ENCODE results near the gene CTNNB1. TPM values are rescaled to one million over a fixed set of nuclear protein-coding genes. Genes with fewer than 3 reads are reported as not detected.

Gene CTNNB1
- total and polyA plus RNA-seq, 2 of the 8 experiments (the other 6 are each of a cell fraction or from before 2014, with no cell fraction given), result 356 to 579 TPM

DNA sequence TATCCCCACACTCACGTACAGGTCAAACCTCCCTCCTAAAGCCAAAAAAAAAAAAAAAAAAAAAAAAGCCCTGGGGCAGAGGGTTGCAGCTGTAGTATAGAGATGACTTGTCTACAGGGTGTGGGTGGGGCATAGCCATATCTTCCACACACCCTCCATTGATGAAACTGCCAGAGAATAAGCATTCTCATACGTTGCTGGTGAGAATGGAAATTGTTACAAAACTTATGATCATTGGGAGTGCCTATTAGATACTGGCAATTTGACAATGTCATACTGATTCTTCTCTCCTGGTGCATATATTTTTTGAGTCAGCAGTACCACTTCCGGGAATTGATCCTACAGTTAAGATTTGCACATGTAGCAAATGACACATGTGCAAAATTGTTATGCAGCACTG, 11.0 kb upstream of the CTNNB1 start:
- H3K9me3 ChIP-seq (ENCODE audit: insufficient read depth in 2 of 2, low read depth in 1 of 2, low read length in 1 of 2), result no peaks in the 10 kb centered on the region
- no peaks in the 10 kb centered on the region for H3K27me3 ChIP-seq (replicated peaks in 1 of 4; ENCODE audit: control insufficient read depth in 3 of 4, extremely low read depth in 1 of 4, insufficient read depth in 3 of 4, low read length in 3 of 4)
- POLR2A ChIA-PET (ENCODE audit: partially characterized antibody), result interaction anchor here (1.2 kb wide), 1 partner anchor 11 kb away, joined by 5 read pairs; the partner anchor contains the start of gene CTNNB1
- no peaks in the 10 kb centered on the region; a peak in 1 of 7 replicates for H3K4me1 ChIP-seq (replicated peaks in 1 of 4; ENCODE audit: control insufficient read depth in 3 of 4, insufficient read depth in 4 of 4, low read length in 3 of 4)
- H2BK15ac ChIP-seq (ENCODE audit: low read length), result no peak overlapping the region
- no peak overlapping the region for H3K27ac ChIP-seq (ENCODE audit: low read depth, low read length)
- H3K36me3 ChIP-seq (ENCODE audit: control insufficient read depth in 2 of 4, insufficient read depth in 4 of 4, low read length in 3 of 4), result no peaks in the 10 kb centered on the region
- no peak overlapping the region for H2BK12ac ChIP-seq (ENCODE audit: low read depth, low read length)
- no peak overlapping the region for H2BK20ac ChIP-seq (ENCODE audit: low read length)
- 85% methylated on average over 3 of the region's 3 CpGs; no CpG with 5 or more reads in 1 of the 2 experiments for WGBS, 2 experiments (ENCODE audit: extremely low coverage in 1 of 2, insufficient coverage in 1 of 2, insufficient read length in 1 of 2, insufficient replicate concordance in 2 of 2, low coverage in 1 of 2, low lambda C conversion rate in 2 of 2, missing lambda C conversion rate in 1 of 2)
- FAIRE-seq, result no peak
- H2BK120ac ChIP-seq (replicated peaks; ENCODE audit: low read depth, low read length), result no peak overlapping the region
- DNase-seq (ENCODE audit: low read depth in 1 of 2, low spot score in 2 of 2), result no peak
- H3K18ac ChIP-seq (ENCODE audit: extremely low read depth, low read length), result no peak overlapping the region
- H3K4ac ChIP-seq (replicated peaks; ENCODE audit: insufficient read length, low read depth, low read length), result no peak overlapping the region
- H2AFZ ChIP-seq (ENCODE audit: low read length), result no peak overlapping the region
- no peak overlapping the region for H4K5ac ChIP-seq (ENCODE audit: insufficient read length, low read depth, low read length)
- H3K56ac ChIP-seq (replicated peaks; ENCODE audit: insufficient read length, low read depth, low read length), result no peak overlapping the region
- H4K20me1 ChIP-seq (replicated peaks in 1 of 2; ENCODE audit: control insufficient read depth in 1 of 2, insufficient read depth in 2 of 2, low read length in 2 of 2), result no peaks in the 10 kb centered on the region
- no peak for TF ChIP-seq SP1 (IDR thresholded peaks at IDR 0.05; ENCODE audit: low read depth, low read length)
- no peak overlapping the region for H4K8ac ChIP-seq (ENCODE audit: extremely low read depth, insufficient read depth, low read length)
- no peak overlapping the region for H3K9ac ChIP-seq (replicated peaks in 1 of 4; ENCODE audit: extremely low read depth in 1 of 4, low read depth in 3 of 4, low read length in 3 of 4)
- no peak overlapping the region for H3K4me3 ChIP-seq (ENCODE audit: extremely low read depth in 1 of 4, insufficient read depth in 2 of 4, low read depth in 3 of 4, low read length in 4 of 4)
- no peak overlapping the region for H2BK5ac ChIP-seq (ENCODE audit: low read depth, low read length)
- H3K23ac ChIP-seq (ENCODE audit: insufficient read length), result no peak overlapping the region
- H3K79me1 ChIP-seq (ENCODE audit: low read depth, low read length), result no peaks in the 10 kb centered on the region
- no peak overlapping the region for H2AK5ac ChIP-seq (ENCODE audit: low read depth, low read length)
- H3K23me2 ChIP-seq (ENCODE audit: low read depth, low read length), result no peaks in the 10 kb centered on the region
- H4K91ac ChIP-seq (replicated peaks; ENCODE audit: insufficient read length, low read length), result no peak overlapping the region
- CTCF ChIA-PET (ENCODE audit: partially characterized antibody), result no interaction called here
- H3K4me2 ChIP-seq (ENCODE audit: insufficient read depth in 1 of 2, low read depth in 2 of 2, low read length in 2 of 2), result no peak overlapping the region
- H3K14ac ChIP-seq (ENCODE audit: insufficient read length), result no peak overlapping the region
- no peaks in the 10 kb centered on the region for H3K79me2 ChIP-seq (ENCODE audit: control insufficient read depth in 1 of 2, insufficient read depth in 2 of 2, low read length in 2 of 2)

Data from H1 (cell line).